Measurements from ENCODE around the gene B3GNT5. TPM values are rescaled to one million over a fixed set of nuclear protein-coding genes. Genes with fewer than 3 reads are reported as not detected.

Gene B3GNT5
- total and polyA plus RNA-seq, 4 donors, result 11.0 to 25.7 (median 20.6) TPM

DNA sequence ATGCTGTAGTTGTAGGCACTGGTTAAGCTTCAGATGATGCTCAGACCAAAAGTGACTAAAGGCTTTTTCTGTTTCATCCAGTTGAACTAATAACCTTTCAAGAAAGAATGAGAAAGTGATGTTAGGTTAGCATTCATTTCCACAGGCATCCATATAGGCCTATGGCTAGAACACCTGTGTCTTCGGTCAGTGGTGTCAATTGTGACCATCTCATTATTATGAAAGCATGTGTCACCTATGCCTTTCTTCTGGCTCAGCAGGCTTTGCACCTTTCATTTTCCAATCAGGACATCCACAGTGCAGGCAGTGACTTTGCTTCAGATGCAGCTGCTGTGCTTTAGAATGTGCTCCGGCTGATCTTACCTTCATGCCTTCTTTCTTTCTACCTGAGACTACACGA is 57.9 kb downstream of the B3GNT5 start:
- no peaks in the 10 kb centered on the region for H3K9me3 ChIP-seq (ENCODE audit: control insufficient read depth, insufficient read depth, low read length)
- H3K4me1 ChIP-seq (ENCODE audit: control insufficient read depth, insufficient read depth, low read length), result peaks cover 6% of the 10 kb centered on the region
- no peaks in the 10 kb centered on the region for H3K27me3 ChIP-seq (ENCODE audit: control insufficient read depth, insufficient read depth, low read length)
- DNase-seq (ENCODE audit: low read depth in 4 of 6, low spot score in 6 of 6), result no peak
- 100% methylated on average over 2 of the region's 3 CpGs for WGBS (ENCODE audit: insufficient coverage)
- peaks cover 5% of the 10 kb centered on the region for H3K36me3 ChIP-seq (ENCODE audit: control insufficient read depth, insufficient read depth, low read length)
- no peak overlapping the region for H3K4me3 ChIP-seq (ENCODE audit: low read depth, low read length)
- H3K27ac ChIP-seq (ENCODE audit: low read depth, low read length), result no peak overlapping the region

DNA sequence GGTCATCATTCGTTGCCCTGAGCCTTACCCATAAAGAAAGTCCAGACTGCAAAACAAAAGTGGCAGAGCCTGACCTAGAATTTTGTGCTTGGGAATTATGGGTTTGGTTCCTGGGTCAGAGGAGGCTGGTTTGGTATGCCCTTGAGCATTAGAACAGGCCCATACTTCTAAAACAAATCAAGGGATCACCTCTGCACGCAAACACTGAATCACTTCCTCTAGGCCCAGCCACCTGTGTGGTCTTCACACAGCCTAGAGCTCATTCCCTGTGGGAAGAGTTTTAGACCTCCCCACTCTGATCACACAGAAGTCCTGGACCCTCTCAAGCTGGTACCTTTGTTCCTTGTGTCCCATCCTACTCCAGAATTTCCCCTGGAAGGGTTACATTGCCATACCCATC is 59.4 kb downstream of the B3GNT5 start:
- DNase-seq (ENCODE audit: low read depth in 4 of 6, low spot score in 6 of 6), result no peak
- Histone ChIP-seq H3K4me1 (ENCODE audit: control insufficient read depth, insufficient read depth, low read length) (no peaks in the 10 kb centered on the region), H3K27ac (ENCODE audit: low read depth, low read length) (no peak overlapping the region), H3K36me3 (ENCODE audit: control insufficient read depth, insufficient read depth, low read length) (peaks cover 5% of the 10 kb centered on the region), H3K9me3 (ENCODE audit: control insufficient read depth, insufficient read depth, low read length) (no peaks in the 10 kb centered on the region), H3K27me3 (ENCODE audit: control insufficient read depth, insufficient read depth, low read length) (no peaks in the 10 kb centered on the region), H3K4me3 (ENCODE audit: low read depth, low read length) (no peak overlapping the region)
- 83% methylated on average over 1 of the region's 2 CpGs for WGBS (ENCODE audit: insufficient coverage)

DNA sequence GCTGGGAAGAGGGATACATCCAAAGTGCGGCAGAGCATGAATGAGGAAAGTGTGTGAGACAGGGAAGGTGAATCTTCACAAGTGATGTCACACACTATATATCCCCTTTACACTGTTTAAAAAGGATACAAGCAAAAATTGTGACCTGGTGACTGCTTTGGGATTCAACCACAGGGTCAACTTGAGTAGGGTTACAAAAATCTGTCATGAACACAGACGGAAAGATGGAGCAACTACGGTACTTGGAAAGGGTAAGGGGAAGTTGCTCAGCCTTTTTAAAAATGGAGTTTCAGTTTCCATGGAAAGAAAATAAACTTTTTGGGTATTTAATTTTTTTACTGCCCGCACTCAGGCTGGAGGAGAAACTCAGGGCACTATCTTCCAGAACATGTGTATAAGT is 60.3 kb downstream of the B3GNT5 start:
- Histone ChIP-seq H3K36me3 (ENCODE audit: control insufficient read depth, insufficient read depth, low read length) (peaks cover 8% of the 10 kb centered on the region), H3K4me1 (ENCODE audit: control insufficient read depth, insufficient read depth, low read length) (no peaks in the 10 kb centered on the region), H3K9me3 (ENCODE audit: control insufficient read depth, insufficient read depth, low read length) (no peaks in the 10 kb centered on the region), H3K27me3 (ENCODE audit: control insufficient read depth, insufficient read depth, low read length) (no peaks in the 10 kb centered on the region), H3K4me3 (ENCODE audit: low read depth, low read length) (no peak overlapping the region), H3K27ac (ENCODE audit: low read depth, low read length) (no peak overlapping the region)
- no peak for DNase-seq (ENCODE audit: low read depth in 4 of 6, low spot score in 6 of 6)
- 100% methylated on average over 2 of the region's 4 CpGs for WGBS (ENCODE audit: insufficient coverage)

DNA sequence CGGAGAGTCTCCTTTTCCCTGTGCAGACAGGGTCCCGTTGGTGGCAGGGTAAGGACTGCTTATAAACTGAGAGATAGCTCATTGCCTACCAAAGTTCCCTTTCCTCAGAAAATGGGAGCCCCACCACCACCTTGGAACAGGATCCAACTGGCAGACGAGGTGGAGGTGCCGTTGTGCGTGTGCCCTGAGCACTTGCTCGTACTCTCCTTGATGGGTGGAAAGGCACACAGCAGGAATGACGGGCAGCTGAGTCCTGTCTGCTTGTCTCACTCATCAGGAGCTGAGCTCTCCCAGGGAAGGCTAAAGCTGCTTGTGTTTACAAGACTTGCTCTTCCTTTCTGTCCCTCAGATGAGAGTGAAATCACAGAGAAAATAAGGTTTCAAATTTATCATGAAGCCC is 60.7 kb downstream of the B3GNT5 start:
- no peak for DNase-seq (ENCODE audit: low read depth in 4 of 6, low spot score in 6 of 6)
- Histone ChIP-seq H3K4me1 (ENCODE audit: control insufficient read depth, insufficient read depth, low read length) (no peaks in the 10 kb centered on the region), H3K36me3 (ENCODE audit: control insufficient read depth, insufficient read depth, low read length) (peaks cover 8% of the 10 kb centered on the region), H3K4me3 (ENCODE audit: low read depth, low read length) (no peak overlapping the region), H3K27me3 (ENCODE audit: control insufficient read depth, insufficient read depth, low read length) (no peaks in the 10 kb centered on the region), H3K27ac (ENCODE audit: low read depth, low read length) (no peak overlapping the region), H3K9me3 (ENCODE audit: control insufficient read depth, insufficient read depth, low read length) (no peaks in the 10 kb centered on the region)
- 75% methylated on average over 5 of the region's 7 CpGs for WGBS (ENCODE audit: insufficient coverage)

DNA sequence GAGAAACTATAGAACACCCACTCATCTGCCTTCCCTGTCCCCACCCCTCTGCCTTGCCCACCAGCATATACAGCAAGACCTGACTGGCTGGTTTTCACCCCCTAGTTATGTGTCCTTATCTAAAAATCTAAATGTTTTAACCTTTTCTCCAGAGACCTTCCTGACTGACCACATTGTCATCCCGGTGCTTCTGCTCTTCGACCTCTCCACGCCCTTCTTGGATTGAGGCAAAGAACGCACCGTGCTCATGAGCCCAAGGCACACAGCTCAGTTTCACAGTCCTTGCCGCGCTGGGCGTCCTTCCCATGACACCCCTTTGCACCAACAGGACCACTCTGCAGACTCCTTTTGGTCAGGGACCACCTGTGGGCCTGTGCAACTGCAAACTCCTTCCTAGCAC is 62.7 kb downstream of the B3GNT5 start:
- no peaks in the 10 kb centered on the region for H3K27me3 ChIP-seq (ENCODE audit: control insufficient read depth, insufficient read depth, low read length)
- H3K4me1 ChIP-seq (ENCODE audit: control insufficient read depth, insufficient read depth, low read length), result no peaks in the 10 kb centered on the region
- 98% methylated on average over 8 of the region's 8 CpGs for WGBS (ENCODE audit: insufficient coverage)
- H3K9me3 ChIP-seq (ENCODE audit: control insufficient read depth, insufficient read depth, low read length), result no peaks in the 10 kb centered on the region
- peaks cover 3% of the 10 kb centered on the region for H3K36me3 ChIP-seq (ENCODE audit: control insufficient read depth, insufficient read depth, low read length)
- no peak overlapping the region for H3K4me3 ChIP-seq (ENCODE audit: low read depth, low read length)
- DNase-seq (ENCODE audit: low read depth in 4 of 6, low spot score in 6 of 6), result no peak
- no peak overlapping the region for H3K27ac ChIP-seq (ENCODE audit: low read depth, low read length)

DNA sequence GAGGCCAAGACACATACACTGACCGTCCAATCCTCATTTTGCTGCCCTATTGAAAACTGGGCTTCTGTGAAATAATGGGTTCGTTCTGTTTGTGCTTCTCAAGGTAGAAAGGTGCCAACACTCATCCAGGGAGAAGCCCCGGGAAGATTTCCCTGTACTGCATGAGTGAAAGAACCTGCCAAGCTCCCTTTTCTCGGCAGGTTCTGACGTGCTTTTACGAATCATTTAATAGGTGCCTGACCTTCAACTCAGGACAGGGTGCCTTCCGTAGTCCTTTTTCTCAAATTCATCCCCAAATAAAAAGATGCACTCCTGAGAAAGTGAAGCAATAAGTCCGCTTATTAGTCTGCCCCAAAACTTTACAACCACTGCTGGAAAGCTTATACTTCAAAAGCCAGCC is 64.2 kb downstream of the B3GNT5 start:
- H3K4me3 ChIP-seq (ENCODE audit: low read depth, low read length), result no peak overlapping the region
- no peaks in the 10 kb centered on the region for H3K9me3 ChIP-seq (ENCODE audit: control insufficient read depth, insufficient read depth, low read length)
- no peaks in the 10 kb centered on the region for H3K27me3 ChIP-seq (ENCODE audit: control insufficient read depth, insufficient read depth, low read length)
- DNase-seq (ENCODE audit: low read depth in 4 of 6, low spot score in 6 of 6), result no peak
- H3K27ac ChIP-seq (ENCODE audit: low read depth, low read length), result no peak overlapping the region
- no peaks in the 10 kb centered on the region for H3K4me1 ChIP-seq (ENCODE audit: control insufficient read depth, insufficient read depth, low read length)
- H3K36me3 ChIP-seq (ENCODE audit: control insufficient read depth, insufficient read depth, low read length), result peaks cover 3% of the 10 kb centered on the region
- WGBS (ENCODE audit: insufficient coverage), result 89% methylated on average over 8 of the region's 8 CpGs

DNA sequence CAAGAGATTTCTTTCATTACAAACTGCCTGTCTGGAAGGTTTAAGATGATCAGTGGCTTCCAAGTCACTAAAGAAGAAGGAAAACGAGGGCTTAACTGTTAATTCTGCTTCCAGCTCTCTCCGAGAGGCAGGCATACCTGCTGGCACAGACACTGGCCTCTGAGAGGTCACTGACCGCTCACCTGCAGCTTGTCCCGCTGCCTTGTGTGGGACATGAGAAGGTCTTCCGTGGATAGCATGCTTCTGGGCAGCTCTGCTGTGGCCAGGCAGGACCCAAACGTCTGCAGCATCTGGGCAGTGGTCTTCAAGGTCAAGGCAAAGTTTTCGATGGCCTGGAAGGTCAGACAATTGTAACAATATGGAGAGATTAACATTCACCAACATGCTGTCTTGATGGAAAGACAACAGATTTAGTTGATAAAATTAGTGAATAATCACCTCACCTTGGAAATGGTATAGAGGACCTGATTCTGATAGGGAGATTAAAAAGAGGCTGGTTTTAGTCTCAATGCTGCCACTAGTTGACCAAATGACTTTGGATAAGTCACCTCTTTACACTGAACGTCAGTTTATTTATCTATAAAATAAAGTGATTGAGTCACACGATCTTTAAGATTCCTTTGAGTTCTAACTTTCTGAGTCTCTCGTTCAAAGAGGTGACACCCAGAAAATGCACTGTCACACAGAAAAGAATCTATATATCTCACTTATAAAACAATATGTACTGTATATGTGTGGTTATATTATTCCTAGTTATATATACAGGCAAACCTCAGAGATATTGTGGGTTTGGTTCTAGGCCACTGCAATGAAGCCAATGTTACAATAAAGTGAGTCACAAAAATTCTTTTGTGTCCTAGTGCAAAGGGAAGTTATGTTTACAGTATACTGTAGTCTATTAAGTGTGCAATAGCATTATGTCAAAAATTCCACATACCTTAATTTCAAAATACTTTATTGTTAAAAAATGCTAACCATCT is 65.1 kb downstream of the B3GNT5 start:
- no peak overlapping the region for H3K4me3 ChIP-seq (ENCODE audit: low read depth, low read length)
- 80% methylated on average over 6 of the region's 10 CpGs for WGBS (ENCODE audit: insufficient coverage)
- no peaks in the 10 kb centered on the region for H3K27me3 ChIP-seq (ENCODE audit: control insufficient read depth, insufficient read depth, low read length)
- H3K9me3 ChIP-seq (ENCODE audit: control insufficient read depth, insufficient read depth, low read length), result no peaks in the 10 kb centered on the region
- no peaks in the 10 kb centered on the region for H3K4me1 ChIP-seq (ENCODE audit: control insufficient read depth, insufficient read depth, low read length)
- H3K27ac ChIP-seq (ENCODE audit: low read depth, low read length), result no peak overlapping the region
- no peak for DNase-seq (ENCODE audit: low read depth in 4 of 6, low spot score in 6 of 6)
- H3K36me3 ChIP-seq (ENCODE audit: control insufficient read depth, insufficient read depth, low read length), result peaks cover 3% of the 10 kb centered on the region

DNA sequence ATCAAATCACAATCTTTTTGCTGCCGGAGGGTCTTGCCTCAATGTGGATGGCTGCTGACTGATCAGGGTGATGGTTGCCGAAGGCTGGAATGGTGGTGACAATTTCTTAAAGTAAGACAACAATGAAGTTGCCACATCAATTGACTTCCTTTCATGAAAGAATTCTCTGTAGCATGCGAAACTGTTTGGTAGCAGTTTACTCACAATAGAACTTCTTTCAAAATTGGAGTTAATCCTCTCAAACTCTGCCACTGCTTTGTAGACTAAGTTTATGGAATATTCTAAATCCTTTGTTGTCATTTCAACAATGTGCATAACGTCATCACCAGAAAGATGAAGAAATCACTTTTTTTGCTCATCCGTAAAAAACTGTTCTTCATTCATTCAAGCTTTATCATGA is 65.8 kb downstream of the B3GNT5 start:
- no peak overlapping the region for H3K4me3 ChIP-seq (ENCODE audit: low read depth, low read length)
- H3K4me1 ChIP-seq (ENCODE audit: control insufficient read depth, insufficient read depth, low read length), result no peaks in the 10 kb centered on the region
- peaks cover 3% of the 10 kb centered on the region for H3K36me3 ChIP-seq (ENCODE audit: control insufficient read depth, insufficient read depth, low read length)
- DNase-seq (ENCODE audit: low read depth in 4 of 6, low spot score in 6 of 6), result no peak
- H3K27ac ChIP-seq (ENCODE audit: low read depth, low read length), result no peak overlapping the region
- 100% methylated on average over 2 of the region's 5 CpGs for WGBS (ENCODE audit: insufficient coverage)
- H3K9me3 ChIP-seq (ENCODE audit: control insufficient read depth, insufficient read depth, low read length), result no peaks in the 10 kb centered on the region
- no peaks in the 10 kb centered on the region for H3K27me3 ChIP-seq (ENCODE audit: control insufficient read depth, insufficient read depth, low read length)

- Histone ChIP-seq H3K9me3 (ENCODE audit: control insufficient read depth, insufficient read depth, low read length) (no peaks in the 10 kb centered on the region), H3K4me1 (ENCODE audit: control insufficient read depth, insufficient read depth, low read length) (no peaks in the 10 kb centered on the region), H3K27me3 (ENCODE audit: control insufficient read depth, insufficient read depth, low read length) (no peaks in the 10 kb centered on the region), H3K36me3 (ENCODE audit: control insufficient read depth, insufficient read depth, low read length) (peaks cover 3% of the 10 kb centered on the region), H3K4me3 (ENCODE audit: low read depth, low read length) (no peak overlapping the region), H3K27ac (ENCODE audit: low read depth, low read length) (no peak overlapping the region)
- no peak for DNase-seq (ENCODE audit: low read depth in 4 of 6, low spot score in 6 of 6)
These were observed 66.3 kb downstream of the B3GNT5 start for GRCh38 chr3:183319371-183319770.
